ENCODE data around the gene SH3PXD2A. TPM values are rescaled to one million over a fixed set of nuclear protein-coding genes. Genes with fewer than 3 reads are reported as not detected.

The SH3PXD2A gene
- total and polyA plus RNA-seq, 2 experiments from 2014 or later, result 1.8 to 5.0 TPM

GRCh38 chr10:103791858-103792257, 63.5 kb downstream of the SH3PXD2A start:
- H3K36me3 ChIP-seq (ENCODE audit: insufficient read depth), result no peaks in the 10 kb centered on the region
- H3K79me2 ChIP-seq (replicated peaks; ENCODE audit: insufficient read depth), result no peaks in the 10 kb centered on the region
- no peaks in the 10 kb centered on the region for H3K4me1 ChIP-seq (ENCODE audit: insufficient read depth)
- no peaks in the 10 kb centered on the region for H3K27me3 ChIP-seq (ENCODE audit: insufficient read depth)
- no peak; the same call in 2 of the 3 replicates for ATAC-seq
- TF ChIP-seq EZH2phosphoT487 (IDR thresholded peaks at IDR 0.05; ENCODE audit: unreplicated experiment) (no peak), STAT1 (IDR thresholded peaks at IDR 0.05; ENCODE audit: unreplicated experiment) (no peak), ZNF462 (CRISPR knock-in tag; IDR thresholded peaks at IDR 0.05) (no peak), ETS1 (IDR thresholded peaks at IDR 0.05) (no peak), NANOG (IDR thresholded peaks at IDR 0.05; ENCODE audit: borderline replicate concordance) (no peak), CTCF (conservative IDR thresholded peaks at IDR 0.05; ENCODE audit: low read depth in 2 of 2) (no peak), REST (IDR thresholded peaks at IDR 0.05; ENCODE audit: unreplicated experiment) (no peak), POLR2AphosphoS5 (IDR thresholded peaks at IDR 0.05; ENCODE audit: low read depth) (no peak), ZNF114 (CRISPR knock-in tag; IDR thresholded peaks at IDR 0.05) (no peak), EZH2 (IDR thresholded peaks at IDR 0.05; ENCODE audit: low read depth, unreplicated experiment) (no peak)
- H3K4me2 ChIP-seq, result no peak overlapping the region
- Mint-ChIP-seq H3K36me3 (ENCODE audit: low read depth) (no peaks in the 10 kb centered on the region), H3K9me3 (no peaks in the 10 kb centered on the region), H3K27me3 (ENCODE audit: insufficient read depth, low read depth, poor library complexity) (peaks cover 4% of the 10 kb centered on the region), H3K27ac (no peak overlapping the region), H3K4me1 (no peaks in the 10 kb centered on the region; the same call in 2 of the 3 replicates), H3K4me3 (no peak overlapping the region)
- no peak overlapping the region for H2AFZ ChIP-seq
- H3F3A ChIP-seq (replicated peaks; ENCODE audit: low read depth), result no peaks in the 10 kb centered on the region
- H4K20me1 ChIP-seq (replicated peaks; ENCODE audit: insufficient read depth), result no peaks in the 10 kb centered on the region
- no peak for DNase-seq (ENCODE audit: low spot score)
- no peaks in the 10 kb centered on the region for H3K9me2 ChIP-seq (ENCODE audit: insufficient read depth)
- H3K4me3 ChIP-seq, result no peak overlapping the region
- no peak overlapping the region for H3K27ac ChIP-seq (ENCODE audit: low read depth)
